Erythroblast (primary cell): ENCODE data around the gene TET1.
A peak's percentile ranks its signal among the peaks of the same experiment; 100 is the strongest.
"Not testable (repeated sequence)": the region's sequence is repeated elsewhere in the genome, so short reads cannot be mapped to it uniquely, and the experiment has no call there.

Source experiments
- DNase-seq, 2 experiments: peaks; one replicate each; lab custom pipeline; 2025; lab: John Stamatoyannopoulos, UW
- GATA1 ChIP-seq: IDR thresholded peaks from 2 replicates; pipeline ENCODE4 v1.6.1; 2011; ENCODE audit warnings: low read depth, mild to moderate bottlenecking, control low read depth, low read length, moderate library complexity
- POLR2A ChIP-seq: IDR thresholded peaks from 2 replicates; pipeline ENCODE4 v1.6.1; 2011; ENCODE audit warnings: mild to moderate bottlenecking, low read length

The TET1 gene

DNA sequence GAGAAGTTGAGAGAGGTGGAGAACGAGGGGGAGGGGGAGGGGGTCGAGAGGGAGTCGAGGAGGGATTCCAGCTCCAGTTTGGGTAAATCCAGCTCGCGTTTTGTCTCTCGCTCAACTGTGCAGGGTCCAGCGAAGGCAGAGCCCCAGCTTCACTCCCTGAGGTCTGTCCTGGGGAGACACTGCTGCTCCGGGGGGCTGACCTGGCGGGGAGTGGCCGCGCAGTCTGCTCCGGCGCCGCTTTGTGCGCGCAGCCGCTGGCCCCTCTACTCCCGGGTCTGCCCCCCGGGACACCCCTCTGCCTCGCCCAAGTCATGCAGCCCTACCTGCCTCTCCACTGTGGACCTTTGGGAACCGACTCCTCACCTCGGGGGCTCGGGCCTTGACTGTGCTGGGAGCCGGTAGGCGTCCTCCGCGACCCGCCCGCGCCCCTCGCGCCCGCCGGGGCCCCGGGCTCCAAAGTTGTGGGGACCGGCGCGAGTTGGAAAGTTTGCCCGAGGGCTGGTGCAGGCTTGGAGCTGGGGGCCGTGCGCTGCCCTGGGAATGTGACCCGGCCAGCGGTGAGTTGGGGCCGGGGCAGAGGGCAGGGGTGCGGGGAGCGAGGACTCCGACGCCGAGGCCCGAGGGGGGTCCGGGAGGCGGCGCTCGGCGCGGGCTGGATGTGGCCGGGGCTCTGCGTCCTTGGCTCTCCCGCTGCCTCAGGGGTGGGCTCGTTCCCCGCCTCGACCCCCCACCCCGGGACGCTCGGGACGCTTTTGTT, at the start of gene TET1:
Gene TET1, plus strand, starts transcription at position 152 of the 757 bp plus-strand sequence. CDS start 12,002 bp downstream, outside the sequence.
- TF ChIP-seq GATA1 = no peak
- peak; percentile 44 to 56 for DNase-seq

DNA sequence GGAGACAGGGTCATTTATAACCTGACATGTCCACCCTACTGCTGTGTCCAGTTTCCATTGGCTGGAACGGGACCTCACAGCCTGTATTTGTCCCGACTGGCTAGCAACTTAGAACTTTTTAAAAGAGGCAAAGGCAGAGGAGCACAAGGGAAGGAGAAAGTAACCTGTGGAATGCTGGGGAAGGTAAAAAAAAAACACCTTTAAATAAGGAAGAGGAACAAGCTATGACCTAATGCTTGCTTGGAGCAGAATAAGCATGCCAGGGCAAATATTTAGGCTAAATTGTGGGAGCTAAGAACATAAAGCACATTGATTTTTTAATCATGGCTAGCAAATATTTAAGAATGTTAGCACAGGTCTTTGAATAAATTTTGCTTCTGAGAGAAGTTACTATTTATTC, 43.9 kb upstream of the TET1 start:
- not testable (repeated sequence) for DNase-seq

DNA sequence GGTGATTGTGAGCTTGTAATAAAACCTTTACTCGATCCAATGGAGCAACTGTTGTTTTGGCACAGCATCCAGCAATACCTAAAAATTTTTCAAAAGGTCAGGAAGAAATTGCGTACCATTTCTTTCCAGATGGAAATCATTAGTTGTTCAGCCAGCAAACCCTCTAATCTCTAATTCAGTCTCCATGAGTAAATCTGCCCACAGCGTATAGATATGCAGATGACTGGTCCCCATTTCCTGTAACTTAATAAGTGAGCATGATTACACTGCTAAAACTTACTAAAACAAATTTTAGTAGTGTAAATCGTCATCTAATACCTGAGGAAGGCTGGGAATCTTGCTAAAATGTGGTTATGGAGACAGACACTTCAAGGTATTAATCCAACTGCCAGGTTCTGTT, 43.4 kb upstream of the TET1 start:
- DNase-seq = no peak
- TF ChIP-seq POLR2A = no peak
- TF ChIP-seq GATA1 = no peak

DNA sequence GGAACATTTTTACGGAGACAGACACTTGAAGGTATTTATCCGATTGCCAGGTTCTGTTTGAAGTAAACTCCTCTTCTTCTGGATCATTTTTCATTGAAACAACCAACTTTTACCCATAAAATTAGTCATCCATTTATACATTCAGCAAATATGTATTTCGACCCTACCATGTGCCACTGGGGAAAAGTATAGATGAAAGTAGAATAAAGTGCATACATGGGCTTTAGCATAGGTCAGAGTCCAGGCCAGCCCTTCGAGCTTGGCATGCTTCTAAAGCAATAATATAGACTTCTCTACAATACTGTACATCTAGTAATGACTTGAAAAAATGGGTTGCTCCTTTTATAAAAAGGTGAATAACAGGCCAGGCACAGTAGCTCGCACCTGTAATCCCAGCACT, 42.9 kb upstream of the TET1 start:
- no peak for DNase-seq
- TF ChIP-seq POLR2A = no peak
- TF ChIP-seq GATA1 = no peak

DNA sequence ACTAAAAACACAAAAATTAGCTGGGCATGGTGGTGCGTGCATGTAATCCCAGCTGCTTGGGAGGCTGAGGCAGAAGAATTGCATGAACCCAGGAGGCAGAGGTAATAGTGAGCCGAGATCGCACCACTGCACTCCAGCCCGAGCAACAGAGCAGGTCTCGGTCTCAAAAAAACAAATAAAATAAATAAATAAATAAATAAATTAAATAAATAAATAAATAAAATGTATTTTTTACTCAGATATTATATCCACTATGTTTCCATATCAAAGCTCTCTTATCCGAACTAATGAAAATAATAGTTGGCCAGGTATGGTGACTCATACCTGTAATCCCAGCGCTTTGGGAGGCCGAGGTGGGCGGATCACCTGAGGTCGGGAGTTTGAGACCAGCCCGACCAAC, 41.5 kb upstream of the TET1 start:
- DNase-seq = not testable (repeated sequence)

DNA sequence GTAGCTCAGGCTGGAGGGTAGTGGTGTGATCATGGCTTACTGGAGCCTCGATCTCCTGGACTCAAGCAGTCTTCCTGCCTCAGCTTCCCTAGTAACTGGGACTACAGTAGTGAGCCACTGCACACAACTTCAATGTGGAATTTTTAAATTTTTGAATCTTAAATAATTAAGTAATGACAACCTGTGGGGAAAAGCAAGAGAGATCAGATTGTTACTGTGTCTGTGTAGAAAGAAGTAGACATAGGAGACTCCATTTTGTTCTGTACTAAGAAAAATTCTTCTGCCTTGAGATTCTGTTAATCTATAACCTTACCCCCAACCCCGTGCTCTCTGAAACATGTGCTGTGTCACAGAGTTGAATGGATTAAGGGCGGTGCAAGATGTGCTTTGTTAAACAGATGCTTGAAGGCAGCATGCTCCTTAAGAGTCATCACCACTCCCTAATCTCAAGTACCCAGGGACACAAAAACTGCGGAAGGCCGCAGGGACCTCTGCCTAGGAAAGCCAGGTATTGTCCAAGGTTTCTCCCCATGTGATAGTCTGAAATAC, 34.6 kb upstream of the TET1 start:
- DNase-seq = not testable (repeated sequence)

DNA sequence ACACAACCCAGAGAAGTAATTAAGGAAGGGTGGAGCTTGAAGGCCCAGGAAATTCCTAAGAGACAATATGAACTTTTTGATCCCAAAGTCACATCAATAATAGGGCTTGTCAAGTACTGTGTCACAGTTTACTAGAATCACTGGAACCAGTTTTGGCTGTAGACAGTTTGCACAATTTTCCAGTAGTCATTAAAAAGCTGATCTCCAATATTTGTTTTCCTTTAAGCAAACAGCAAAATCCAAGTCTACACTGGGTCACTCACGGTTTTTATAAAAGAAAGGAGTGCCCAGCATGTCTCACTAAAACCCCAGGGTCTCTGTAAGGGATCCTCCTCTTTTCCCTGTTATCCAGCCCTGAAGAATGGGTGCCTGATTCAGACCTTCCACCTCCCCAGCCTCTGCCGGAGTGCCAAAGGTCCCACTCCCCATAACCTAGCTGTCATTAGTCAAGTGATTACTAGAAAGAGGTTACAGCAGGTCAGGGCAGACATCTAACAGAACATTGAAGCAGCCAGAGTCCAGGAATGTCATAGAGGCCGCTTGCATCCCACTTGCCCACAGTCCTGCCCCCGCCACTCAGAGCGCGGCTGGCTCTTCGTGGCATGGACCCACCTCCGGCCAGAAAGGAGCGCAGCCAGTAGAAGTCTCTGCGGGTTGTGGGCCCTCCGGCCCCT, 33.4 kb upstream of the TET1 start:
- TF ChIP-seq POLR2A = no peak

DNA sequence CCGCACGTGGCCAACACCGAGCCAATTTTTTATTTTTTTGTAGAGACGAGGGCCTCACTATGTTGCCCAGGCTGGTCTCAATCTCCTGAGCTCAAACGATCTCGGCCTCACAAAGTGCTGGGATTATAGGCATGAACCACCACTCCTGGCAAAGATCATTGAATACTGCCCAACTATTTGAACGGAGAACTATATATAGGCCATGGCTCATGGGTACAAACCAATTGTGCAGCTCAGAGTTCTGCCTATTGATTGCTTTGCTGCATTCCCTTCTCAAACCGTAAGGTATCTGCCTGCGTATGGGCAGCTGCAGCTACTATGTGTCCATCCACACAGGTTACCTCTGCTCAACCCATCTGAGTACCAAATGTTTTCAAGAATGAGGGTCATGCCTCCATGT, 23.2 kb upstream of the TET1 start:
- no peak for DNase-seq
- no peak for TF ChIP-seq GATA1

More for the DNA sequence above, 33.4 kb upstream of the TET1 start:
- DNase-seq = no peak

DNA sequence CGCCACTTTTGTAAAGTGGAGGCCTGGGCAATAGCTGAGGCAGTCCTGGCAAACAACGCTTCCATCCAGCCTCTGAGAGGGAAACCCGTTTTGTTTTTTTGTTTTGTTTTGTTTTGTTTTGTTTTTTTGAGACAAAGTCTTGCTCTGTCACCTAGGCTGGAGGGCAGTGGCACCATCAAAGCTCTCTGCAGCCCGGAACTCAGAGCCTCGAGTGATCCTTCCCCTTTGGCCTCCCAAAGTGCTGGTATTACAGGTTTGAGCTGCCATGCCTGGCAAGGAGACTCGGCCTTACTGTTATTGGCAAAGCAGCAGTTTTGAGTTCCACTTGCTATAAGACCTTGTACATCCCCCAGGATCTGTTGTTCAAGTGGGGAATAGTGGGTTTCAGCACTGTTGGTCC, 22.3 kb upstream of the TET1 start:
- DNase-seq = no peak
- TF ChIP-seq GATA1 (no peak), POLR2A (no peak)

DNA sequence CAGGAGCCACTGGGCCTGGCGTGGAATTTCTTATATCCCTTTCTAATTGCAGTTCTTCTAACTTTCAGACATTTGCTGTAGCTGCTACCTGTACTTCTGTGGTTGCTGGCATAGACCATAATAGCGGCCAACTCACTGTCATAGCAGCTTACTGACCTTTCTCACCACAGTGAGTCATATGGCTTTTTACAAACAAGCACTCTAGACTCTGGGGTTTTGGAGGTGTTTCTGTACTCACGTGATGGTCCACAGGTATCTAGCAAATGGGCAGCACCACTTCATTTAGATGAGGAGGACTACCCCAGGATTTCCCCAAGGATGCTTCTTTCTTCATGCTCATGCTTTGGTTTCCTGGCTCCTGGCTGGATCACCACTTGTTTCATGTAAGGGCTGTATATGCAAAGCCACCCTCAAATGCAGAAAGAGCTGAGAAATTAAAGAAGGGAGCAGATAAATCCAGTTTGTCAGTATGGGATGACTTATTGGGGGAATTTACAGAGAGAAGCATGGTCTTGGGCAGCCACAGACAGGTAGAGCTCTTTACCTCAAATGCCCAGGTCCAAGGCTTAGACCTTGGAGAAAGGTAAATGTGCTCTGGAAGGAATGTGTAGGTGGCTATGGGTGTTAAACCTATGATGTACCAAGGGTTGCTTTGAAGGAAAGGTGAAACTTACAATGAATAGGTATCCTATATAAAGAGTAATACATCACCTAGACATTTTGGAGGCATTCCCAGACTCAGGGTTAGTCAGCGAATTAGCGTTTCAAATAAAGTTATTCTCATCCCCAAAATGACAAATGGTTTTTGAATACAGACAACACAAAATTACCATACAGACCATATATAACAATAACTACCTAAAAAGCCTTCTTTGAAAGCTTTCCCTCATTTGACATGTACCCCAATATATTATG, 16.9 kb upstream of the TET1 start:
- TF ChIP-seq POLR2A = no peak
- no peak for TF ChIP-seq GATA1
- no peak for DNase-seq

DNA sequence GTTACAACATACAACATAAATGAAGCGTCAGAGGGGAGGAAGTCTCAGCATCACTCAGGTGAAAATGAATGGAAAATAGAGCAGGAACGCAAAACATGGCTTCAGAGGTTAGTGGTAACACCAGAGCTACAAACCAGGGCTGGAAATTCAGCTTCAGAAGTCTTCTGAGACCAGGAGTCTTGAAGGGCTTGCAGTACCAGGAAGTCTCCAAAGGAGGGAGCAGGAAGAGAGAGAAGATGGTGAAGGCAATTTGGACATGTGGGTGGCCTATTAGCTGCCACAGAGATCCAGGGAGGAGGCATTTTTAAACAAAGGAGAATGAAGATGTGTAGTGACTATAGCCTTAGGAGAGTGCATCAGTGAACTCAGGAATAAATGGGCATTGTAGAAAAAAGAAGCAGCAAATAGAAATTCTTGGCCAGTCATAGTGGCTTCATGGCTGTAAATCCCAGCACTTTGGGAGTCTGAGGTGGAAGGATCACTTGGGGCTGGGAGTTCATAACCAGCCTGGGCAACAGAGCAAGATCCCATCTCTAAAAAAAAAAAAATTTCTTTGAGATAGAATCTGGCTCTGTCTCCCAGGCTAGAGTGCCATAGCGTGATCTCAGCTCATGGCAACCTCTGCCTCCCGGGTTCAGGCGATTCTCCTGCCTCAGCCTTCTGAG, 9.3 kb upstream of the TET1 start:
- DNase-seq = peak; percentile 68 to 70

DNA sequence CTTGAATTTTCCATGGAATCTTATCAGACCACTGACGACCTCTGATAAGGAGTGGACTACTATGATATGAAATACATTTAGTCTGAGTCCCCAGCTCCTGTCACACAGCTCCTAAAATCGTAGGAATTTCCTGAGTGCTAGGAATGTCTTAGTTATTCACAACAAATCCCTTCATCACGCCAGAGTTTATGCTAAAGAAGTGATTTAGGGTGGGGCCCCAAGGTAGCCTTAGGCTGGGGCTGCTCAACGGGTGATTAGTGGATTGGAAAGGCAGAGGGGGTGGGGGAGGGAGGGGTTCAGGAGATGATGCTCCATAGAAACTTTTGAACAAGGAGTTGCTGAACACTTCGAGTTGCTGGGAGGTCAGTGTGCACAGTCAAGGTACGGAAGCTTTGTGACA, 7.0 kb upstream of the TET1 start:
- TF ChIP-seq POLR2A (no peak), GATA1 (no peak)
- DNase-seq = no peak

More for the DNA sequence above, 9.3 kb upstream of the TET1 start:
- TF ChIP-seq GATA1 (no peak), POLR2A (no peak)

DNA sequence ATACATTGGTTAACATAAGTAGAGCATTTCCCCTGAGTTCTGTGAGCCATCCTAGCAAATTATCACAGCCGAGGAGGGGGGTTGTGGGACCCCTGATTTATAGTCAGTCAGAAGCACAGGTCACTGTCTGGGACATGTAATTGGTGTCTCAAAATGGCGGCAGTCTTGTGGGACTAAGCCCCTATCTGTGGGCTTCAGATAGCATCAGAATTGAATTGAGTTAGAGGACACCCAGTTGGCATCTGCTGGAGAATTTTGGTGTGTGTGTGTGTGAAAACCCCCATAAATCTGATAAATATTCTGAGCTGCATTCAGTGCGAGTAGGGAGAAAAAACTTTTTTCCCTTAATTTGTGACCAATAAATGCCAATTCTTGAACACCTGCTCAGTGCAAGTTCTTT, 6.5 kb upstream of the TET1 start:
- DNase-seq = no peak
- no peak for TF ChIP-seq POLR2A
- TF ChIP-seq GATA1 = no peak
